GM12892 (cell line): ENCODE results near the gene TMEM86A.

Source experiments
- POLR2A ChIP-seq: IDR thresholded peaks from 2 replicates; pipeline ENCODE4 v1.6.1; 2011; ENCODE audit warnings: low read depth, low read length, control low read depth
- POLR2AphosphoS5 ChIP-seq: IDR thresholded peaks from 2 replicates; pipeline ENCODE4 v1.6.1; 2011; ENCODE audit warnings: low read depth, low read length, control low read depth
- TAF1 ChIP-seq: IDR thresholded peaks from 2 replicates; pipeline ENCODE4 v1.6.1; 2011; ENCODE audit warnings: low read depth, mild to moderate bottlenecking, control low read depth, low read length, borderline replicate concordance

DNA sequence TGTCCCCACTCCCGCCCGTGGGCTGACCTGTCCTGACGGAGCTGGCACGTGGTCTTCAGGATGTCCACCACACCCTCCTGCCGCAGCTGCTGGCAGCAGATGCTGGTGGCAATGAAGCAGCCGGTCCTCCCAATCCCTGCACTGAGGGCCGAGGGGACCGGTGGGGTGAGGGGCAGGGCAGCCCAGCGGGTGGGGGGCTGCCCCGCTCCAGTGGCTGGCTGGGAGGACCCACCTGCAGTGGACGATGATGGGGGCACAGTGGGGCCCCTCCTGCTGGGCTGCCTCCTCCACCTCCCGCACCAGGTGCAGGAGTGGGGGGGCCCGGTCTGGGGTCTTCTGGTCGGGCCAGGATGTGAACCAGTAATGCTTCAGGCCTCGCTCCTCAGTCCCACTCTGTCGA, 30.8 kb downstream of the TMEM86A start:
- no peak for TF ChIP-seq POLR2A
- TF ChIP-seq POLR2AphosphoS5, result no peak
- TF ChIP-seq TAF1, result no peak
